OCI-LY1 (cell line): ENCODE data around the gene TNS3.

Experiments used
- H2AFZ ChIP-seq: fragments of 200-600 bp; sonication (generic), shearing (Covaris generic); 2 replicates; pipeline ENCODE4 v1.6.0; 2014; ENCODE audit warnings: antibody characterized with exemption, mild to moderate bottlenecking, low read length
- H3F3A ChIP-seq: fragments of 200-600 bp; sonication (generic), shearing (Covaris generic); 2 replicates; pipeline ENCODE4 v1.6.0; 2014; ENCODE audit warnings: mild to moderate bottlenecking, antibody characterized with exemption, low read length, moderate library complexity; ENCODE audit not compliant: insufficient read depth
- H3K27ac ChIP-seq: fragments of 200-600 bp; sonication (generic); 2 replicates; pipeline ENCODE4 v1.5.1; 2014; ENCODE audit warnings: low read length, mixed run types, mild to moderate bottlenecking, low read depth; ENCODE audit not compliant: poor library complexity, severe bottlenecking
- H3K27me3 ChIP-seq: fragments of 200-600 bp; sonication (generic); 2 replicates; pipeline ENCODE4 v1.6.0; 2014; ENCODE audit warnings: antibody characterized with exemption, mild to moderate bottlenecking, low read length, moderate library complexity; ENCODE audit not compliant: insufficient read depth
- H3K36me3 ChIP-seq: fragments of 200-600 bp; sonication (generic); 2 replicates; pipeline ENCODE4 v1.6.1; 2014; ENCODE audit warnings: mild to moderate bottlenecking, antibody characterized with exemption, low read length, moderate library complexity, mixed read lengths; ENCODE audit not compliant: insufficient read depth
- H3K4me1 ChIP-seq: fragments of 200-600 bp; sonication (generic); 2 replicates; pipeline ENCODE4 v1.5.1; 2014; ENCODE audit warnings: mild to moderate bottlenecking, low read length, moderate library complexity; ENCODE audit not compliant: insufficient read depth, severe bottlenecking
- H3K4me2 ChIP-seq: fragments of 200-600 bp; sonication (generic), shearing (Covaris generic); 2 replicates; pipeline ENCODE4 v1.6.1; 2014; ENCODE audit warnings: low read length
- H3K4me3 ChIP-seq: fragments of 200-600 bp; sonication (generic); 2 replicates; pipeline ENCODE4 v1.5.1; 2014; ENCODE audit warnings: low read length, low read depth, mild to moderate bottlenecking, mixed read lengths; ENCODE audit not compliant: poor library complexity, severe bottlenecking
- H3K79me2 ChIP-seq: fragments of 200-600 bp; shearing (Covaris generic); 2 replicates; pipeline ENCODE4 v1.6.1; 2016; ENCODE audit warnings: mixed run types, low read length, mixed read lengths; ENCODE audit not compliant: insufficient read depth
- H3K9ac ChIP-seq: fragments of 200-600 bp; sonication (generic), shearing (Covaris generic); 2 replicates; pipeline ENCODE4 v1.6.1; 2014; ENCODE audit warnings: mild to moderate bottlenecking, low read length, mixed read lengths
- H3K9me2 ChIP-seq: fragments of 200-600 bp; sonication (generic), shearing (Covaris generic); 2 replicates; pipeline ENCODE4 v1.6.1; 2014; ENCODE audit warnings: low read depth, mild to moderate bottlenecking, low read length, mixed read lengths
- H3K9me3 ChIP-seq: fragments of 200-600 bp; shearing (Covaris generic); 2 replicates; pipeline ENCODE4 v1.6.1; 2014; ENCODE audit warnings: low read length, mixed read lengths
- H4K20me1 ChIP-seq: fragments of 200-600 bp; sonication (generic), shearing (Covaris generic); 2 replicates; pipeline ENCODE4 v1.6.0; 2016; ENCODE audit warnings: mild to moderate bottlenecking, low read length; ENCODE audit not compliant: insufficient read depth
- EZH2 ChIP-seq: fragments of 200-600 bp; sonication (generic), shearing (Covaris generic); IDR thresholded peaks from 2 replicates; pipeline ENCODE4 v1.8.0; 2017; ENCODE audit warnings: borderline replicate concordance, mixed run types, mild to moderate bottlenecking, antibody characterized with exemption, low read length, moderate library complexity, mixed read lengths
- TF ChIP-seq, protein P1 (sequence below): fragments of 200-600 bp; sonication (generic), shearing (Covaris generic); IDR thresholded peaks from 2 replicates; pipeline ENCODE4 v1.5.1; 2017; ENCODE audit warnings: mild to moderate bottlenecking, antibody characterized with exemption, low read length, moderate library complexity, mixed read lengths

The TNS3 gene

DNA sequence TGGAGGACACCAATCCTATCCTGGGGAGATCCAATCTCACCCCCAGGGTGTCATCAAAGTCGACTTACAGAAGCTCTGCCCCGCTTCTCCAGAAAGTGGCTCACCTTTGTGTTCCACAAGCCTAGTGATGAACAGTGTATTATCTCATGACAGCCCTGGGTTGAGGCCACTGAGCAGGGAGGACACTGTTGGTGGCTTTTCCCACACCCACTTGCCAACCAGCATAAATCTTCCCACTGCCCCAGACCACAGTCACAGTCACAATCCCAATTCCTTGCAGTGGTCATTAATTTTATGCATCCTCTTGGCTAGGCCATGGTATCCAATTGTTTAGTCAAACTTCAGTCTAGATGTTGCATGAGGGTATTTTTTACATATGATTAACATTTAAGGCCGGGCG, 18.4 kb downstream of the TNS3 start:
- Histone ChIP-seq H3K27ac (peak overlapping the region; percentile 63), H3K4me3 (no peak overlapping the region), H3K9me2 (no peaks in the 10 kb centered on the region), H3K4me1 (peaks cover 48% of the 10 kb centered on the region), H3K27me3 (no peaks in the 10 kb centered on the region), H2AFZ (no peak overlapping the region), H3K36me3 (peaks cover 47% of the 10 kb centered on the region; the same call in 1 of the 2 replicates), H4K20me1 (no peaks in the 10 kb centered on the region), H3K9ac (no peak overlapping the region), H3K4me2 (no peak overlapping the region), H3K9me3 (no peaks in the 10 kb centered on the region), H3F3A (no peaks in the 10 kb centered on the region), H3K79me2 (peaks cover 80% of the 10 kb centered on the region)
- TF ChIP-seq, protein P1, sequence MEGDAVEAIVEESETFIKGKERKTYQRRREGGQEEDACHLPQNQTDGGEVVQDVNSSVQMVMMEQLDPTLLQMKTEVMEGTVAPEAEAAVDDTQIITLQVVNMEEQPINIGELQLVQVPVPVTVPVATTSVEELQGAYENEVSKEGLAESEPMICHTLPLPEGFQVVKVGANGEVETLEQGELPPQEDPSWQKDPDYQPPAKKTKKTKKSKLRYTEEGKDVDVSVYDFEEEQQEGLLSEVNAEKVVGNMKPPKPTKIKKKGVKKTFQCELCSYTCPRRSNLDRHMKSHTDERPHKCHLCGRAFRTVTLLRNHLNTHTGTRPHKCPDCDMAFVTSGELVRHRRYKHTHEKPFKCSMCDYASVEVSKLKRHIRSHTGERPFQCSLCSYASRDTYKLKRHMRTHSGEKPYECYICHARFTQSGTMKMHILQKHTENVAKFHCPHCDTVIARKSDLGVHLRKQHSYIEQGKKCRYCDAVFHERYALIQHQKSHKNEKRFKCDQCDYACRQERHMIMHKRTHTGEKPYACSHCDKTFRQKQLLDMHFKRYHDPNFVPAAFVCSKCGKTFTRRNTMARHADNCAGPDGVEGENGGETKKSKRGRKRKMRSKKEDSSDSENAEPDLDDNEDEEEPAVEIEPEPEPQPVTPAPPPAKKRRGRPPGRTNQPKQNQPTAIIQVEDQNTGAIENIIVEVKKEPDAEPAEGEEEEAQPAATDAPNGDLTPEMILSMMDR = no peak
- no peak for TF ChIP-seq EZH2

DNA sequence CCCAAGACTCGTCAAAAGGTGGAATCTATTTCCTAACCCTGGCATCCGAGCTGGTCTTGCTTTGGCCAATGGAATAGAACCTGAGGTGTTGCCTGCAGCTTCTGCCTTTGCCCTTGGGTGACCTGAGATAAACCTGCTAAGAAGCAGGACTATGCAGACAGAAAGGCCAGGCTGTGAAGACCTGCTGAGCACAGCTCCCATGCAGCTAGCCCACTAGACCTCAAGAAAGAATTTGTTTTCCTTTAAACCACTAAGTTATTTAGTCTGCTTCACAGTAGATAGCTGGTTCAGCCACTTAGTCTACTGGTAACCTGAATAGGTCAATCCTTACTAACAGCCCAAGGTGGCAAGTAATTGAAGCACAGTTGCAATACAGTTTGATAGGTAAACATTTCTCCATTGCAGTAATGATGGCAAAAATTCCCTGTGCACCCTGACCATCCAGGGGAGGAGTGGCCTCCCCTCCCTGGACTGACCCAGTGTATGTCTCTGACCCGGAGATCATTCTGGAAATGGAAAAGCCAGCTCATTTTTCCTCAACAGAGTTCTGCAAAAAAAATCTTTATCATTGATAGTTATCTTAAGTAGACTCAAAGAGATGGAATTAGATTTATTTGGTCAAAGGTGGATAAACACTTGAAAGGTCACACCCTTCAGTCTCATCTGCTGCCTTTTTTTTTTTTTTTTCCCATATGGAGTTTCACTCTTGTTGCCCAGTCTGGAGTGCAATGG, 20.0 kb downstream of the TNS3 start:
- Histone ChIP-seq H3K4me2 (no peak overlapping the region), H3K4me3 (no peak overlapping the region), H3K9me3 (no peaks in the 10 kb centered on the region), H3K27ac (peak overlapping the region; percentile 19), H3K27me3 (no peaks in the 10 kb centered on the region), H3K9ac (no peak overlapping the region), H3K79me2 (peaks cover 70% of the 10 kb centered on the region), H3K9me2 (no peaks in the 10 kb centered on the region), H3F3A (no peaks in the 10 kb centered on the region), H4K20me1 (no peaks in the 10 kb centered on the region), H3K4me1 (peaks cover 32% of the 10 kb centered on the region), H2AFZ (no peak overlapping the region), H3K36me3 (peaks cover 56% of the 10 kb centered on the region; the same call in 1 of the 2 replicates)
- no peak for TF ChIP-seq EZH2
- TF ChIP-seq, protein P1 = no peak

DNA sequence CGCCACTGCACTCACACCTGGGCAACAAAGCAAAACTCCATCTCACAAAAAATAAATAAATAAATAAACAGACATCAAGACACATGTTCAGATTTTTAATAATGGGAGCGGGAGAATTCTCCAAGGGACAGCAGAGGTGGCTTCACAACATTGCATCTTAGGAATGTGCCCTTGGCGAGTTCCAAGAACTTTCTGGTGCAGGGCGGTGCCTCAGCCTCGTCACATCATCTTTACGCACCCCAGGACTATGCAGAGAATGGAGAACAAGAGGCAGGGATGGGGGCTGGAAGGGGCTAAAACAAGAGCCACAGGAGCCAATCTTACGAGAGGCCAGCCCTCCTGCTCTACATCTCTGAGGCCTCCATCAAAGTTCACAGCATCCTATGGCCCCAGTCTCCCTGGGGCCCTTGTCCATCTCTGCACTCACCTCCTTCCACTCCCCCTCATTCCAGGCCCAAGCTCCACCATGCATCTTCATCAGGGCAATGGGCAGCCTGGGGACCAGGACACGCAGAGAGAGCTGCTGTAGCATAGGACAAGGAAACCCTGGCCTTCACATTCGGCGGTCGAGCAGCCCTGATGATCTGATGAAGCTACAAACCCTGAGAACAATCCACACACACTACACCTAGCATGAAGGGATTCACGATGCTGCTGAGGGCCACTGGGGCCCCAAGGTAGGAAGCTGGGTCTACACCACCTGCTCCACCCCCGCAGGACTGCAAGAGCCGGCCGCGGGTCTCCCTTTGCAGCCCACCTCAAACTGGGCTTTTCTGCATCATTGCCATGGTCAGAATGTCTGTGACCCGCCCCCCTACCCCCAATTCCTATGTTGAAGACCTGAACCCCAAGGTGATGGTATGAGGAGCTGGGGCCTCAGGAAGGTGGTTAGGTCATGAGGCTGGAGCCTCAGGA, 22.3 kb downstream of the TNS3 start:
- Histone ChIP-seq H3K4me2 (no peak overlapping the region), H3K4me3 (no peak overlapping the region), H3K79me2 (peaks cover 61% of the 10 kb centered on the region), H3K4me1 (peaks cover 11% of the 10 kb centered on the region), H4K20me1 (no peaks in the 10 kb centered on the region), H3K9ac (no peak overlapping the region), H2AFZ (no peak overlapping the region), H3K36me3 (peaks cover 74% of the 10 kb centered on the region), H3K27ac (no peak overlapping the region), H3F3A (no peaks in the 10 kb centered on the region), H3K9me2 (no peaks in the 10 kb centered on the region), H3K9me3 (no peaks in the 10 kb centered on the region), H3K27me3 (no peaks in the 10 kb centered on the region)
- TF ChIP-seq EZH2 = no peak
- TF ChIP-seq, protein P1 = no peak
